Natural killer cell (primary cell): ENCODE results near the gene PLEKHF1. TPM values are rescaled to one million over a fixed set of nuclear protein-coding genes. Genes with fewer than 3 reads are reported as not detected.

Source experiments
- ATAC-seq, 3 donors: fragments of 150-1000 bp in 2 of 3; fragments of 200-7000 bp in 1 of 3; cut with Tn5 transposase; 1 replicate in 1 of 3; 2 replicates in 2 of 3; pipeline ENCODE4 v1.10.0; 2021; ENCODE audit warnings: mild to moderate bottlenecking in 2 of 3, moderate library complexity in 2 of 3
- DNase-seq, 2 donors: peaks; one replicate each; pipeline versions ENCODE4 v3.0.0 to v3.0.0-alpha.2; 2013 to 2021; ENCODE audit warnings: mixed read lengths in 1 of 2
- H3K27ac ChIP-seq: one replicate; pipeline ENCODE4 v1.5.1; 2013; ENCODE audit warnings: mild to moderate bottlenecking, low read length
- H3K27me3 ChIP-seq: one replicate; pipeline ENCODE4 v1.6.1; 2013; ENCODE audit warnings: low read length; ENCODE audit not compliant: control insufficient read depth, insufficient read depth
- H3K36me3 ChIP-seq: one replicate; pipeline ENCODE4 v1.6.1; 2013; ENCODE audit warnings: low read length; ENCODE audit not compliant: control insufficient read depth, insufficient read depth
- H3K4me1 ChIP-seq: one replicate; pipeline ENCODE4 v1.6.1; 2013; ENCODE audit warnings: low read length; ENCODE audit not compliant: control insufficient read depth, insufficient read depth
- H3K4me3 ChIP-seq: one replicate; pipeline ENCODE4 v1.5.1; 2013; ENCODE audit warnings: low read length
- H3K9me3 ChIP-seq: one replicate; pipeline ENCODE4 v1.6.1; 2013; ENCODE audit warnings: low read length; ENCODE audit not compliant: control insufficient read depth, insufficient read depth
- H3K27ac Mint-ChIP-seq, 2 donors: one replicate each; pipeline ENCODE4 v1.8.0; 2022; ENCODE audit warnings: mild to moderate bottlenecking in 2 of 2, mixed read lengths in 2 of 2, moderate library complexity in 1 of 2
- H3K27me3 Mint-ChIP-seq, 2 donors: one replicate each; pipeline ENCODE4 v1.8.0; 2022; ENCODE audit warnings: low read depth in 2 of 2, mixed read lengths in 2 of 2
- H3K36me3 Mint-ChIP-seq: one replicate; pipeline ENCODE4 v1.8.0; 2022; ENCODE audit warnings: mixed read lengths
- H3K4me1 Mint-ChIP-seq, 2 donors: one replicate each; pipeline ENCODE4 v1.8.0; 2022; ENCODE audit warnings: mixed read lengths in 2 of 2
- H3K4me3 Mint-ChIP-seq: one replicate; pipeline ENCODE4 v1.8.0; 2022; ENCODE audit warnings: mild to moderate bottlenecking, moderate library complexity, mixed read lengths
- H3K9me3 Mint-ChIP-seq, 2 donors: one replicate each; pipeline ENCODE4 v1.8.0; 2022; ENCODE audit warnings: mixed read lengths in 2 of 2
- CTCF ChIP-seq: fragments of 200-600 bp; IDR thresholded peaks from one replicate; pipeline ENCODE4 v1.8.0; 2022; ENCODE audit warnings: antibody characterized with exemption
- WGBS: methylation state at CpG from one replicate; pipeline ENCODE4 v1.1.7; 2013; ENCODE audit warnings: missing lambda C conversion rate; ENCODE audit not compliant: insufficient coverage; 5-methylcytosine and 5-hydroxymethylcytosine counted together
- intact Hi-C: fragments of 100-400 bp; cut with micrococcal nuclease; formaldehyde crosslinking; loops from one replicate; pipeline ENCODE4 v1.14.2; 2022
- total RNA-seq, 4 donors: library from RNA; stranded (reverse); fragments of 120-200 nt in 1 of 4; gene quantifications; one replicate each; pipeline versions ENCODE4 v1.2.3 to v1.2.4, GENCODE V29; 2013 to 2022

The PLEKHF1 gene
- total RNA-seq, 3 donors from 2014 or later (not counting 1 experiment from before 2014, with no cell fraction given): 53.0 to 81.8 (median 53.8) TPM

- peak in 1 of 2 donors; percentile 39 for DNase-seq
- Mint-ChIP-seq H3K9me3 (no peaks in the 10 kb centered on the region), H3K27ac (peak overlapping the region; percentile 75 to 88), H3K27me3 (no peaks in the 10 kb centered on the region), H3K4me3 (peak overlapping the region; percentile 87), H3K4me1 (peaks cover 74% of the 10 kb centered on the region in 2 donors), H3K36me3 (no peaks in the 10 kb centered on the region)
- no peak for TF ChIP-seq CTCF
- intact Hi-C loops: loop anchor here (2.0 kb wide), 1 partner anchor 40 kb away; no protein-coding TSS in a partner anchor
- Histone ChIP-seq H3K27me3 (no peaks in the 10 kb centered on the region), H3K4me1 (peaks cover 68% of the 10 kb centered on the region), H3K27ac (peak overlapping the region; percentile 73), H3K9me3 (no peaks in the 10 kb centered on the region), H3K36me3 (peaks cover 10% of the 10 kb centered on the region), H3K4me3 (no peak overlapping the region)
- 23% methylated on average over 8 of the region's 9 CpGs for WGBS
- ATAC-seq: peak in 1 of 3 donors; percentile 39
These were observed 47.7 kb downstream of the PLEKHF1 start for GRCh38 chr19:29712744-29713516.

- H3K4me1 ChIP-seq: peaks cover 68% of the 10 kb centered on the region
- Mint-ChIP-seq H3K4me3 (peak overlapping the region; percentile 87), H3K27me3 (no peaks in the 10 kb centered on the region), H3K27ac (peak overlapping the region; percentile 75 to 88), H3K36me3 (no peaks in the 10 kb centered on the region), H3K4me1 (peaks cover 60 to 64% of the 10 kb centered on the region in 2 donors), H3K9me3 (no peaks in the 10 kb centered on the region)
- H3K4me3 ChIP-seq: peak overlapping the region; percentile 50
- H3K27ac ChIP-seq: peak overlapping the region; percentile 87
- H3K36me3 ChIP-seq: peaks cover 2% of the 10 kb centered on the region
- H3K27me3 ChIP-seq: no peaks in the 10 kb centered on the region
- intact Hi-C loops: no loop called here
- TF ChIP-seq CTCF: no peak
- DNase-seq (peak in 1 of 2 donors; percentile 80), ATAC-seq (peak; percentile 14 to 42 (median 18))
- 30% methylated on average over 12 of the region's 15 CpGs for WGBS
- H3K9me3 ChIP-seq: no peaks in the 10 kb centered on the region
These were observed 49.2 kb downstream of the PLEKHF1 start for GRCh38 chr19:29714371-29714952.

- H3K9me3 ChIP-seq: no peaks in the 10 kb centered on the region
- H3K9me3 Mint-ChIP-seq: no peaks in the 10 kb centered on the region
- no peak for TF ChIP-seq CTCF
- H3K4me3 ChIP-seq: peak within 1 kb of the TSS; percentile 50
- peak within 1 kb of the TSS; percentile 75 to 88 for H3K27ac Mint-ChIP-seq
- DNase-seq (peak; percentile 52 to 69), ATAC-seq (peak; percentile 61 to 75 (median 61))
- intact Hi-C loops: no loop called here
- H3K36me3 ChIP-seq: peaks cover under 1% of the 10 kb centered on the region
- under 1% methylated on average over 72 of the region's 72 CpGs for WGBS
- H3K4me1 ChIP-seq: peaks cover 61% of the 10 kb centered on the region
- H3K27me3 Mint-ChIP-seq: no peaks in the 10 kb centered on the region
- H3K4me1 Mint-ChIP-seq: peaks cover 57 to 59% of the 10 kb centered on the region in 2 donors
- H3K36me3 Mint-ChIP-seq: no peaks in the 10 kb centered on the region
- peak within 1 kb of the TSS; percentile 95 for H3K4me3 Mint-ChIP-seq
- peak within 1 kb of the TSS; percentile 87 for H3K27ac ChIP-seq
- H3K27me3 ChIP-seq: no peaks in the 10 kb centered on the region
These were observed 49.9 kb downstream of the PLEKHF1 start, which contains the start of gene C19orf12 for GRCh38 chr19:29714953-29715700. Gene C19orf12, minus strand, starts transcription at chr19:29715261. Its CDS starts 6,848 bp downstream, at chr19:29708413.
